Stimulated activated CD8-positive, alpha-beta memory T cell treated with anti-CD3 and anti-CD28 coated beads, Interleukin-12 subunit alpha, Interleukin-12 subunit beta, amount 100 ng/mL, for 24 hours (primary cell): ENCODE results near the gene LALBA.
"Not testable (repeated sequence)": the region's sequence is repeated elsewhere in the genome, so short reads cannot be mapped to it uniquely, and the experiment has no call there.

Source experiments
- DNase-seq: peaks from one replicate; pipeline ENCODE4 v3.0.0-alpha.2; 2020; ENCODE audit errors: extremely low read depth

The LALBA gene

DNA sequence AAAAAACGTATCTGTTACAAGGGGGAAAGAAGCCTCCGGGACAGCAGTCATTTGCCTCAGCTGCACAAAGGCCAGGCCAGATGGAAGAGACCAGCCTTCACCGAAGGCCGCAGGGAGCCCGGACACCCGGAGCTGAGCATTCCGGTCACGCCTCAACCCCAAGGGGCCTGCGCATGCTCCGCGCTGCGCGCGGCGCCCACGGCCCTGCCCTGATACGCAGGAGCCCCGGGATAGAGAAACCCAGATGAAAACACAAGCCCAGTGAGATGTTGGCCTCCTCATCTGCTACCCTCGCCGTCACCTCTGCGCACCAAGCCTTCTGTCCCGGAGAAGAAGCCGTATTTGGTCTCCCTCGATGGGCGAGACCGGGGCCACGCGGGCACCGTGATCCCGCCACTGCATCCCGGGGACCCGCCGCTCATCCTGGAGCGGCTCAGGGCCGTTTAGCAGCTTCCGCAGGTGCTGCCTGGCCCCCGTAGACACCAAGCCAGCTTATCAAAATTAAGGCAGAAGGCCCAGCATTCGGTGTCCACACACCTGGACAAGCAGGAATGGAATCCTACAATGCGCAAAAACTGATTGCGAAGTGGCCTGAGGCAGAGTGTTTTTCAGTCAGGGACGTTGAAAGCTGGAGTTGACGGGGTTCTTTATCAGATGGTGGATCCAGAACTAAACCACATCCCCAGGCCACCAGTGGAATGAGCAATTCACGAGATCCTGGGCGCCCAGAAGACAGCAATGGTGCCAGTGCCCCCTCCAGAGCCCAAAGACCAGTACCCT, 41.8 kb downstream of the LALBA start:
- DNase-seq = no peak

DNA sequence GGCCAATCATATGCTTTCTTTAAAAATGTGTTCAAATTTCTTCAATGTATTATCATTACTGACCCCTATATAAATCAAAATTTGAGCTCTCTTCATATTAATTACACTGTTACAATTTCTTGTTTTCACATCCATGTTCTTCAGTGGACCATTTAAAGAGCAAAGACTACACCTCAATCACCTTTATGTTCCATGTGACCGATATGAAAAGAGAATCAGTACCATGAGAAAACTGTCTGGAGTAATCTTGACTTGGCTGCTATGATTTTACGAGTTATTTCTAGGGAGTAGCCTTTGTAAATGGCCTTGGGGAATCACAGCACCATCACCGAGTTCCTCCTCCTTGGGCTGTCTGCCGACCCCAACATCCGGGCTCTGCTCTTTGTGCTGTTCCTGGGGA, 44.5 kb downstream of the LALBA start, which contains the start of gene OR8S1:
OR8S1 (plus strand) TSS at position 301 of the 400 bp plus-strand sequence; CDS start at position 301, 0 bp downstream.
- no peak for DNase-seq

DNA sequence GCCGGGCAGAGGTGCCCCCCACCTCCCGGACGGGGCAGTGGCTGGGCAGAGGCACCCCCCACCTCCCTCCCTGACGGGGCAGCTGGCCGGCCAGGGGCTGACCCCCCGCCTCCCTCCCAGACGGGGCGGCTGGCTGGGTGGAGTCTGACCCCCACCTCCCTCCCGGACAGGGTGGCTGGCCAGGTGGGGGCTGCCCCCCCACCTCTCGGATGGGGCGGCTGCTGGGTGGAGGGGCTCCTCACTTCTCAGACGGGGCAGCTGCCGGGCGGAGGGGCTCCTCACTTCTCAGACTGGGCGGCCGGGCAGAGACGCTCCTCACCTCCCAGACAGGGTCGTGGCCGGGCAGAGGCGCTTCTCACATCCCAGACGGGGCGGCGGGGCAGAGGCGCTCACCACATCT, 49.5 kb downstream of the LALBA start:
- not testable (repeated sequence) for DNase-seq
